Activated CD4-positive, alpha-beta memory T cell treated with anti-CD3 and anti-CD28 coated beads for 36 hours (primary cell): ENCODE results near the gene CDKN3. TPM values are rescaled to one million over a fixed set of nuclear protein-coding genes. Genes with fewer than 3 reads are reported as not detected.
"Not testable (repeated sequence)": the region's sequence is repeated elsewhere in the genome, so short reads cannot be mapped to it uniquely, and the experiment has no call there.

Source experiments
- CTCF ChIA-PET: fragments of 350-600 bp; sonication (Branson Sonifier 250); formaldehyde crosslinking; loops from one replicate; lab custom pipeline; 2021; ENCODE audit warnings: antibody characterized with exemption, inconsistent platforms; lab: Charles Lee
- POLR2A ChIA-PET: fragments of 350-600 bp; sonication (Branson Sonifier 250); formaldehyde crosslinking; loops from one replicate; lab custom pipeline; 2021; ENCODE audit warnings: antibody characterized with exemption; lab: Charles Lee
- DNase-seq: peaks from one replicate; pipeline ENCODE4 v3.0.0-alpha.2; 2020
- H3K27ac Mint-ChIP-seq: one replicate; pipeline ENCODE4 v1.8.0; 2021; ENCODE audit warnings: mixed read lengths
- H3K27me3 Mint-ChIP-seq: one replicate; pipeline ENCODE4 v1.8.0; 2021; ENCODE audit warnings: mixed read lengths
- H3K36me3 Mint-ChIP-seq: one replicate; pipeline ENCODE4 v1.8.0; 2021; ENCODE audit warnings: mixed read lengths
- H3K4me1 Mint-ChIP-seq: one replicate; pipeline ENCODE4 v1.8.0; 2021; ENCODE audit warnings: low read depth, mixed read lengths
- H3K4me3 Mint-ChIP-seq: one replicate; pipeline ENCODE4 v1.8.0; 2021; ENCODE audit warnings: mild to moderate bottlenecking, mixed read lengths
- H3K9me3 Mint-ChIP-seq: one replicate; pipeline ENCODE4 v1.8.0; 2021; ENCODE audit warnings: mixed read lengths
- intact Hi-C: fragments of 100-400 bp; cut with micrococcal nuclease; formaldehyde crosslinking; loops from one replicate; pipeline ENCODE4 v1.15.1; 2023
- total RNA-seq, 2 experiments: library from RNA; stranded (reverse); gene quantifications; one replicate each; pipeline ENCODE4 v1.2.3, GENCODE V29; 2021

The CDKN3 gene
- total RNA-seq, 2 experiments from 2014 or later, result 96.2 to 99.2 TPM

- DNase-seq, result no peak
- H3K27ac Mint-ChIP-seq, result no peak overlapping the region
- POLR2A ChIA-PET, result interaction anchor here (0.8 kb wide), 1 partner anchor 22 kb away, joined by 3 read pairs; no protein-coding TSS in a partner anchor
- H3K36me3 Mint-ChIP-seq, result peaks cover 42% of the 10 kb centered on the region
- no peak overlapping the region for H3K4me3 Mint-ChIP-seq
- intact Hi-C loops, result loop anchor here (1.0 kb wide), 1 partner anchor 8 kb away; no protein-coding TSS in a partner anchor
- CTCF ChIA-PET, result interaction anchor here (0.6 kb wide), 1 partner anchor 707 kb away, joined by 3 read pairs; no protein-coding TSS in a partner anchor
- H3K4me1 Mint-ChIP-seq, result peaks cover 37% of the 10 kb centered on the region
- no peaks in the 10 kb centered on the region for H3K9me3 Mint-ChIP-seq
- no peaks in the 10 kb centered on the region for H3K27me3 Mint-ChIP-seq
Observed at GRCh38 chr14:54427871-54428270, 31.1 kb downstream of the CDKN3 start.

GRCh38 chr14:54428527-54428926 is 31.7 kb downstream of the CDKN3 start:
- peaks cover 47% of the 10 kb centered on the region for H3K36me3 Mint-ChIP-seq
- H3K4me3 Mint-ChIP-seq, result no peak overlapping the region

GRCh38 chr14:54435500-54435981 is 38.7 kb downstream of the CDKN3 start:
- no peaks in the 10 kb centered on the region for H3K27me3 Mint-ChIP-seq
- H3K9me3 Mint-ChIP-seq, result no peaks in the 10 kb centered on the region
- DNase-seq, result peak; percentile 40
- H3K4me1 Mint-ChIP-seq, result peaks cover 82% of the 10 kb centered on the region
- H3K4me3 Mint-ChIP-seq, result peak overlapping the region; percentile 61
- H3K36me3 Mint-ChIP-seq, result peaks cover 46% of the 10 kb centered on the region
- ChIA-PET POLR2A (interaction anchor here (0.9 to 1.6 kb wide), 5 partner anchors 10 to 340 kb away, joined by 3 to 5 read pairs (median 3); no protein-coding TSS in a partner anchor), CTCF (interaction anchor here (1.2 to 1.6 kb wide), 3 partner anchors 39 to 131 kb away, joined by 3 to 7 read pairs (median 5); partner anchors contain the start of genes CDKN3, GMFB and SAMD4A)
- peak overlapping the region; percentile 76 for H3K27ac Mint-ChIP-seq
- intact Hi-C loops, result loop anchor here (1.0 to 5.0 kb wide), 4 partner anchors 39 to 1283 kb away; partner anchors contain the start of genes DDHD1 and GCH1

More at GRCh38 chr14:54428527-54428926, 31.7 kb downstream of the CDKN3 start:
- Mint-ChIP-seq H3K27me3 (no peaks in the 10 kb centered on the region), H3K27ac (no peak overlapping the region), H3K4me1 (peaks cover 43% of the 10 kb centered on the region), H3K9me3 (no peaks in the 10 kb centered on the region)
- no peak for DNase-seq
- ChIA-PET POLR2A (interaction anchor here (0.8 to 0.9 kb wide), 2 partner anchors 21 to 60 kb away, joined by 3 read pairs; no protein-coding TSS in a partner anchor), CTCF (interaction anchor here (0.6 to 1.4 kb wide), 2 partner anchors 8 to 707 kb away, joined by 3 read pairs; no protein-coding TSS in a partner anchor)
- intact Hi-C loops, result loop anchor here (1.0 kb wide), 1 partner anchor 8 kb away; no protein-coding TSS in a partner anchor

- H3K36me3 Mint-ChIP-seq, result peaks cover 34% of the 10 kb centered on the region
- H3K27ac Mint-ChIP-seq, H3K27me3 Mint-ChIP-seq, H3K9me3 Mint-ChIP-seq, H3K4me3 Mint-ChIP-seq, CTCF ChIA-PET, DNase-seq: not testable (repeated sequence)
- intact Hi-C loops, result loop anchor here (5.0 kb wide), 1 partner anchor 444 kb away; no protein-coding TSS in a partner anchor
- POLR2A ChIA-PET, result interaction anchor here (1.0 kb wide), 1 partner anchor 24 kb away, joined by 3 read pairs; no protein-coding TSS in a partner anchor
- H3K4me1 Mint-ChIP-seq, result peaks cover 81% of the 10 kb centered on the region
Observed at GRCh38 chr14:54437954-54438353, 41.1 kb downstream of the CDKN3 start.

GRCh38 chr14:54438703-54439102 is 41.9 kb downstream of the CDKN3 start:
- intact Hi-C loops, result loop anchor here (5.0 kb wide), 1 partner anchor 444 kb away; no protein-coding TSS in a partner anchor
- peaks cover 30% of the 10 kb centered on the region for H3K36me3 Mint-ChIP-seq
- DNase-seq, result no peak
- no peaks in the 10 kb centered on the region for H3K27me3 Mint-ChIP-seq
- POLR2A ChIA-PET, result interaction anchor here (1.0 kb wide), 1 partner anchor 23 kb away, joined by 3 read pairs; no protein-coding TSS in a partner anchor
- H3K4me1 Mint-ChIP-seq, result peaks cover 73% of the 10 kb centered on the region
- CTCF ChIA-PET, result no interaction called here
- H3K4me3 Mint-ChIP-seq, result peak overlapping the region; percentile 41
- H3K9me3 Mint-ChIP-seq, result no peaks in the 10 kb centered on the region
- no peak overlapping the region for H3K27ac Mint-ChIP-seq

- DNase-seq, result no peak
- intact Hi-C loops, result loop anchor here (2.0 to 5.0 kb wide), 4 partner anchors 125 to 1887 kb away; partner anchors contain the start of genes GPR137C and TXNDC16
- peak overlapping the region; percentile 88 for H3K4me3 Mint-ChIP-seq
- peaks cover 61% of the 10 kb centered on the region for H3K4me1 Mint-ChIP-seq
- POLR2A ChIA-PET, result interaction anchor here (1.2 kb wide), 1 partner anchor 42 kb away, joined by 4 read pairs; no protein-coding TSS in a partner anchor
- H3K36me3 Mint-ChIP-seq, result peaks cover 19% of the 10 kb centered on the region
- H3K9me3 Mint-ChIP-seq, result no peaks in the 10 kb centered on the region
- peak overlapping the region; percentile 93 for H3K27ac Mint-ChIP-seq
- no peaks in the 10 kb centered on the region for H3K27me3 Mint-ChIP-seq
- CTCF ChIA-PET, result interaction anchor here (0.6 kb wide), 1 partner anchor 837 kb away, joined by 5 read pairs; no protein-coding TSS in a partner anchor
Observed at GRCh38 chr14:54440037-54440436, 43.2 kb downstream of the CDKN3 start.

GRCh38 chr14:54440476-54440872 is 43.7 kb downstream of the CDKN3 start:
- Mint-ChIP-seq H3K36me3 (peaks cover 18% of the 10 kb centered on the region), H3K27ac (peak overlapping the region; percentile 93), H3K27me3 (no peaks in the 10 kb centered on the region), H3K4me1 (peaks cover 57% of the 10 kb centered on the region), H3K4me3 (peak overlapping the region; percentile 88), H3K9me3 (no peaks in the 10 kb centered on the region)
- DNase-seq, result no peak
- intact Hi-C loops, result loop anchor here (2.0 to 5.0 kb wide), 4 partner anchors 124 to 1888 kb away; partner anchors contain the start of genes GPR137C and TXNDC16
- CTCF ChIA-PET, result interaction anchor here (0.9 kb wide), 1 partner anchor 9 kb away, joined by 3 read pairs; no protein-coding TSS in a partner anchor
- POLR2A ChIA-PET, result no interaction called here

GRCh38 chr14:54440873-54441868 is 44.4 kb downstream of the CDKN3 start, which contains the start of gene CNIH1:
Gene CNIH1, minus strand, starts transcription at chr14:54441374. Its CDS starts 47 bp downstream, at chr14:54441327.
- Mint-ChIP-seq H3K27me3 (no peaks in the 10 kb centered on the region), H3K27ac (peak within 1 kb of the TSS; percentile 93), H3K36me3 (peaks cover 15% of the 10 kb centered on the region), H3K4me3 (peak within 1 kb of the TSS; percentile 88), H3K4me1 (peaks cover 50% of the 10 kb centered on the region), H3K9me3 (no peaks in the 10 kb centered on the region)
- ChIA-PET CTCF (interaction anchor here (0.7 to 2.3 kb wide), 6 partner anchors 8 to 333 kb away, joined by 3 to 5 read pairs (median 4); partner anchors contain the start of gene GMFB), POLR2A (no interaction called here)
- DNase-seq, result peak; percentile 95
- intact Hi-C loops, result loop anchor here (1.0 to 5.0 kb wide), 8 partner anchors 45 to 1888 kb away; partner anchors contain the start of genes CGRRF1, GPR137C and TXNDC16

- CTCF ChIA-PET, result interaction anchor here (1.4 to 2.3 kb wide), 2 partner anchors 66 to 331 kb away, joined by 4 to 5 read pairs; no protein-coding TSS in a partner anchor
- peaks cover 35% of the 10 kb centered on the region for H3K4me1 Mint-ChIP-seq
- POLR2A ChIA-PET, H3K4me3 Mint-ChIP-seq, DNase-seq, H3K27me3 Mint-ChIP-seq, H3K9me3 Mint-ChIP-seq, H3K27ac Mint-ChIP-seq: not testable (repeated sequence)
- intact Hi-C loops, result loop anchor here (5.0 kb wide), 2 partner anchors 184 to 289 kb away; no protein-coding TSS in a partner anchor
- H3K36me3 Mint-ChIP-seq, result peaks cover 15% of the 10 kb centered on the region
Observed at GRCh38 chr14:54442961-54443360, 46.2 kb downstream of the CDKN3 start.

- no peak overlapping the region for H3K27ac Mint-ChIP-seq
- H3K4me1 Mint-ChIP-seq, result peaks cover 25% of the 10 kb centered on the region
- no peaks in the 10 kb centered on the region for H3K9me3 Mint-ChIP-seq
- ChIA-PET POLR2A (no interaction called here), CTCF (interaction anchor here (2.5 kb wide), 1 partner anchor 47 kb away, joined by 6 read pairs; the partner anchor contains the start of gene CDKN3)
- no peak overlapping the region for H3K4me3 Mint-ChIP-seq
- peaks cover 12% of the 10 kb centered on the region for H3K36me3 Mint-ChIP-seq
- intact Hi-C loops, result loop anchor here (5.0 kb wide), 2 partner anchors 183 to 288 kb away; no protein-coding TSS in a partner anchor
- no peak for DNase-seq
- peaks cover 6% of the 10 kb centered on the region for H3K27me3 Mint-ChIP-seq
Observed at GRCh38 chr14:54443981-54444380, 47.2 kb downstream of the CDKN3 start.
